Measurements from ENCODE around the gene AP2B1.
"Not testable (repeated sequence)": the region's sequence is repeated elsewhere in the genome, so short reads cannot be mapped to it uniquely, and the experiment has no call there.

The AP2B1 gene

DNA sequence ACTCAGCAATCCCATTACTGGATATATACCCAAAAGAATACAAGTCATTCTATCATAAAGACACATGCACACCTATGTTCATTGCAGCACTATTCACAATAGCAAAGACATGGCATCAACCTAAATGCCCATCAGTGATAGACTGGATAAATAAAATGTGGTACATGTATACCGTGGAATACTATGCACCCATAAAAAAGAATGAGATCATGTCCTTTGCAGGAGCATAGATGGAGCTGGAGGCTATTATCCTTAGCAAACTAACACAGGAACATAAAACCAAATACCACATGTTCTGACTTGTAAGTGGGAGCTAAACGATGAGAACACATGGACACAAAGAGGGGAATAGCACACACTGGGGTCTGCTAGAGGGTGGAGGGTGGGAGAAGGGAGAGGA, 116.2 kb downstream of the AP2B1 start:
- DNase-seq = not testable (repeated sequence)

DNA sequence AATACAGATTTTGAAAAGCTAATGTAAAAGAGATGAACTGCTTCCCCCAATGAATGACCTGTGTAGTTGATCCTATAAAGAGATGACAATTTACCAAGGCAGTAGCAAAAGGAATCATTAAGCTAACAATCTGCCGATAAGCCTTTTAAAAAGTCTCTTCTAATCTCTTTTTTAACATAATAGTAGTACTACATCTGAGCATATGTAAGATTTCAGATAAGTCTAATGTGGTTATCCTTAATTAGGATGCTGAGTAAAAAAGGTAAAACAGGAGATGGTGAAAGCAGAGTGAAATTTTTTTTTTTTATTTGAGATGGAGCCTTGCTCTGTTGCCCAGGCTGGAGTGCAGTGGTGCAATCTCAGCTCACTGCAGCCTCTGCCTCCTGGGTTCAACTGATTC, 118.1 kb downstream of the AP2B1 start:
- no peak for DNase-seq

DNA sequence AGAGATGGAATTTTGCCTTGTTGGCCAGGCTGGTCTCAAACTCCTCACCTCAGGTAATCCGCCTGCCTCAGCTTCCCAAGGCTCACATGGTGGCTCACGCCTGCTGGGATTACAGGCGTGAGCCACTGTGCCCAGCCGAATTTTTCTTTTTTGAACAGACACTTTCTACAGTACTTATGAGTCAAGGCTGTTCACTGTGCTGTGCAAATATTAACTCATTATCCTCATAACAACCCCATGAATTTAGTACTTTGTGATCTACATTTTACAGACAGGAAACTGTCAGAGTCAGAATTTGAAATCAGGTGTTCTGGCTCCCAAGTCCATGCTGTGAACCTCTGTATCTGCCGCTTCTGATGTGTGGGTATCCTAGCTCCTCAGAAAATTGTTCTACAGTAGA, 118.6 kb downstream of the AP2B1 start:
- DNase-seq = no peak

DNA sequence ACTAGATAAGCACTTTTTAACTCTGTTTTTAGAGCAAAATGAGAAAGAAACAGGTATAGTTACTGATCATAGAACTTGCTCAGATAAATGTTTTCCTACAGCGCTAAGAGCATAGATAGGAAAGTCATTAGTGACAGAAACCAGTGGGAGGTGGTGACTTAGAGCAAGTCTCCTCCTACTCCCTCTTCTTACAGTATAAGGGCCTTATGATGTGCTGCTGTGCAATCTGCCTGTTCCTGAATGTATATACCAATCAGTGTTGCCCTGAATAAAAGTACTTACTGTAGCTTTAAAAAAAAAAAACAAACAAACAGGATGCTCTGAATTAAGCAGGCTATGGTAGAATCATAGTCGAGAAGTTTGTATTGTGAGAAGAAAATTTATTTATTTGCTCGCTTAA, 121.0 kb downstream of the AP2B1 start:
- no peak for DNase-seq

DNA sequence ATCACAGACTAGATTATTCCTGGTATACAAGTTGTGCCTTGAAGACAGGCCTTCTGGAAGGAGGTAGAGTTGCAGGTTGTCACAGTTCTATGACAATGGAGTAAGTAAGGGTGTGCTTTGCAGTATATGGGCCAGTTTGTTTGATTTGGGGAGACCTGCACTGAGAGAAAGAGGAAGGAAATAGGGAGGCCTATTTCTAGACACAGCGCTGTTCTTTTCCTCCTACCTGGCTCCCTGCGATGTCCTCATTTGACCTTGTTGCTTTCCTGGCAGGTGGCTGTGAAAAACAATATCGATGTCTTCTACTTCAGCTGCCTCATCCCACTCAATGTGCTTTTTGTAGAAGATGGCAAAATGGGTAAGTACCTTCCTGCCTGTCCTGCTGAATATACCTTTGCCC, 121.8 kb downstream of the AP2B1 start:
- no peak for DNase-seq

DNA sequence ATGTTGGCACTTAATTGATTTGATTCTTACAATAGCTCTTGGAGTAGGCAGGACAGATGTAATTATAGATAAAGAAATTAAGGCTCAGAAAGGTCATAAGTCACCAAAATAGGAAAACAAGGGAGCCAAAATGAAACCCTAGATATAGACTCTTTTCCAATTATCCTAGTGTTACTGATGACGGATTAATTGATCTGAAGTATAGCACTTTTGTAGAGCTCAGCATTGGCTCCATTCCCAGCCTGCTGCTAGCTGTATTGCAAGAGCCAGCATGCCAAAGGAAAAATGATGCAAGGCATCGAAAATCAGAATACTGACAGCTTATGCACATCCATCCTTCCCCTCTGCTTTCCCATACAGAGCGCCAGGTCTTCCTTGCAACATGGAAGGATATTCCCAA, 122.8 kb downstream of the AP2B1 start:
- no peak for DNase-seq

DNA sequence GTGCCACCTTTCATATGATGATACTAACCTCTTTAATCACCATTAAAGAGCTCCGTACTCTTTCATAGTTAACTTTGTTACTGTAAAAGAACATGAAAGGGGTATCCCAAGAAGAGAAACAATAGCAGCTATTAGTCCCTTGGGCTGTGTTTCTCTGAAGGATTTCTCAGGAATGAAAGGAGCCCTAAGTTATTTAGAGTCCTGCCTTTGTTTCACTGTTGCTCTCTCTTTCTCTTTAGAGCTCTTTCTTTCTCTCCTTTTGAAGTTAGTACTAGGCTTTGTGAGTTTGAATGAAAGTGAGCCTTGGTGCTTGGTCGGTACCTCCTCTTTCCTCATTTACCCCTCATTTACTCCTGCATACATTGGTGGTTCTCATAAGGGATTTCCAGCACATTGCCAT, 123.8 kb downstream of the AP2B1 start:
- DNase-seq = no peak

DNA sequence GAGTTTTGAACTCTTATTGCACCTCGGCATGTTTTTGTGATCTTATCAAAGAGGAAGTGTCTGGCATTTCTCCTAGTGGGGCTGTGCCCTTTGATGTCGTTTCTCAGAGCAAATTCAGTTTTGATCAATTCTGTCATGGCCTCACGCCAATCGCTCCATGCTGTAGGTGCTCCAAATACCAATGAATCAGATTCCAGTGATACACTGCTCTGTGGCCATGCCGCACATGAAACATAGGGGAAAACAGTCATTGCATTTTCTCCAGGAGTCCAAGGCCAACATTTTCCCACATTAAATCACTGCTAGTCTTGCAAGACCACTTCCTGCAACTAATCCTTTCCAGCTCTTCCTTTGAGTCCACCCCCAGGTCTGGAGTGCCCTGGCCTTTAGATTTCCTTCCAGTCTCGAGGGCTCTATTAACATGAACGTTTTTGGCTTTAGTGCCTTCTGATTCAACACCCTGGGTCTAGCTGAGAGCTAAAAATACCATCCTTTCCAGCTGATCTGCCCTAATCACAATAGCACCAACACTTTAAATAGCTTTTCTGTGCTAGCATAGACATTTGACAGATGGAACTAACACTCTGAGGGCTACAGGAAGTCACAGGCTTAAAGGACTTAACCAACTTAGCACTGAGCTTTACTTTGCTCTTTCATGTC, 126.1 kb downstream of the AP2B1 start:
- no peak for DNase-seq

DNA sequence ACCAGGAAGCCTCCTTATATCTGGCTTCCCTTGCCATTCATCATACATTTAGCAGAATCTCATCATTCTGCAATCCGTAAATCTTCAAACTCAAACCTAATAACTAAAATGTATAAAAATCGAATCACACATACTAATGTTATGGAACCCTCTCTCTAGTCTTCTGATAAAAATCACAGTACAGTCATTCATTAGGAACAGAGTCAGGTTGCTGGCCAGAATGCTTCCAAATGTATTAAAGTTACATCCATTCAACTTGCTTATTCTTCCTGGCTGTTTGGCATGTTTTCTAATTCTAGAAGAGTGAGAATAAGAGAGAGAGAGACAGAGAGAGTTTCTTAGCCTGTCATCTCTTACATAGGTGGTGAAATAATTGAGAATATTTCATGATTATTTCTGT, 127.9 kb downstream of the AP2B1 start:
- no peak for DNase-seq

DNA sequence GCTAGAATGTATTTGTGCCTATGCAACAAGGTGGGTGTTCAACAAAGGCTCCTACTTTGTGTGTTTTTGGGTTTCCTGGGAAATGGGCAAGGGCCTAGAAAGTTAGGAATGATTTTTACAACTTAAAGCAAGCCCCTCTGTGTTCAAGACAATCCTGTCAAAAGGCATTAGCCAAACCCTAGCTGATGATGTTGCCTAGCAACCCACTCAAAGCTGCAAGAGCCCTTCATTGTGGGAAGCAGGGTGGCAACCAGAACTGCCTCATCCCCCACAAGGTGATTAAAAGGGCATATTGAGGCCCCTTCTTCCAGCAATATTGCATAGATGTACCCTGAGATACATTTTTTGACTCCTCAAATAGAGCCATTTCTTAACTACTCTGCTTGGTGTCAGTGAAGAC, 128.3 kb downstream of the AP2B1 start:
- DNase-seq = no peak

DNA sequence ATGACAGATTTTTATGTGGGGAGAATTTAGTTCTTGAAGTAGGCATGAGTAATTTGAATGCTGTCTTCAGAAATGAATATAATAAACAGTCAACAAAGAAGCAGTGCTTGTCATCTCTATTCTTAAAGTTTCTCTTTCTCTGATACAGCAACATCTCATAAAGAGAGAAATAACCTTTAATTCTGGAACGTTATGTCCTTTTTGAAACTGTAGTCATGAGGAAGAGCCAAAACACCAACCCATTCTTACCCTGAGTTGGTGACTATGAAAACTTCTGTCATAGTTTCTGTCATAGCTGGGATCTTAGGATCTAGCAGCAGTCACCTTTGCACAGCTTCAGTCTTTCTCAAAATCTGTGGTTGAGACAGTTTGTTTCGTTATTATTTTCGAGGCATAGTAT, 129.1 kb downstream of the AP2B1 start:
- no peak for DNase-seq

DNA sequence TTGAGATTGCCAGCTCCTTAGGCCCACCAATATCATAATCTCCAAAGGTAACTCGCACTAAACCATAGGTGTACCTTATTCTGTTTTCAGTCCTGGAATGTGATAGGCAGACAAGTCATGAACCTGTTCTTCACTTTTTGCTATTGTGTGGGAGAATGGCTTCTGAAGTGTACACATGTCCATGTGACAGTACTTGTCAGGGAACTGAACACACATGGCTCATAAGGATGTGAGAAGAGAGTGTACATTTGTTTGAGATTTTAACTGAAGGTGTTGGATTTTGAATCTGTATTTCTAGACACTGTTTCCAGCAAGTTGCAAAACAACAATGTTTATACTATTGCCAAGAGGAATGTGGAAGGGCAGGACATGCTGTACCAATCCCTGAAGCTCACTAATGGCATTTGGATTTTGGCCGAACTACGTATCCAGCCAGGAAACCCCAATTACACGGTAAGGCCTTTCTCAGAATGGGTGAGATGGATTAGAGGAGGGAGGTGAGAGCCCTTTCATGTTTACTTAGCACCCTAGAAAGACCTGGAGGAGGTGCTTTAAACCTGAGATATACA, 129.9 kb downstream of the AP2B1 start:
- DNase-seq = no peak

DNA sequence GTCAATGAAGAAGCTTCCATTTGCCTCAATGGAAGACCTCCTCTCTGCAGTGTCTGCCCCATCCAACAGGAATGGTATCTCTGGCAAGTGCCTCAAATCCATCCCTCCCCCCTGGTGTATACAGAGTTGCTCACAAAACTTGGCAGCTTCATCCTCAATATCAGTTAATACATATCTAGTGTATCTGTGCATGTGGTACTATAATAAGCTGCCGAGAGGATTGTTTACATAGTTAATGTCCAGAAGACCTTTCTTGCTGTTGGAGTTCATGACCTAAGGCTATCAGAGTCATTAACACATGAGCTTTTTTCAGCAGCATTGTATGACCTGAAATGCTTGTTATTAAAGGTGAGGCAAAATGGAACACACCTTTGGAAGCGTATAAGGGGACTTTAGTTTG, 130.4 kb downstream of the AP2B1 start:
- DNase-seq = no peak

DNA sequence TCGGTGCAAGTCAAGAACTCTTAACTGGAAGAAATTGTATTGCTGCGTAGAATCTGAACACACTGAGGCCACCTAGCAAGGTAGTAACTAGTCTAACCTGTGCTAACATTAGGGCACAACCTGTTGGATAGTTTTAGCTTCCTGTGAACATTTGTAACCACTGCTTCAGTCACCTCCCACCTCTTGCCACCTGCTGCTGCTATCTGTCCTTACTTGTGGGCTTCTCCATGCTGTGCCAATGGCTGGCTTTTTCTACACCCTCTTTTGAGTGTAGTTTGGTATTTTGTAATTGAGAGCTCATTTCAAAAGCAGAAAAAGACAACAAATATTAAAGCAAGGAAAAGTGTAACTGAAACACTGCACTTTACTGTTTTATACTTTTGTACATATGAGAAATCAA, 136.6 kb downstream of the AP2B1 start:
- no peak for DNase-seq

DNA sequence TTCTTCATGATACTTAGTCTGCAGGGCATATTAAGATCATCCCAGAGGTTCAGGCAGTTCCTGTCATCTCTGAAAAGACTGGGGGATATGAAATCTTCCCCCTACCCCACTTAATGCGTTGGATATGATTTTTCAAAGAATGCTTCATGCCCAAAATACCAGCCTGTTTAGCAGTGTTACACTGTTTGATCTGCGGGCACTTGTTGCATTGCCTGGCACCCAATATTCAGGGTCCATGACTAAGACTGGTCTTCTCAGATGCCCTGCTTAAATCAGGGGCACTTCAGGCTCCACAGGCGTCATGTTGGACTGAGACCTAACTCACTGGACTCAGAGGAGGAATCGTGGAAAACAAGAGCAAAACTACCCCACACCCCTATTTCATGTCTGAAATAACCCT, 137.9 kb downstream of the AP2B1 start:
- no peak for DNase-seq

DNA sequence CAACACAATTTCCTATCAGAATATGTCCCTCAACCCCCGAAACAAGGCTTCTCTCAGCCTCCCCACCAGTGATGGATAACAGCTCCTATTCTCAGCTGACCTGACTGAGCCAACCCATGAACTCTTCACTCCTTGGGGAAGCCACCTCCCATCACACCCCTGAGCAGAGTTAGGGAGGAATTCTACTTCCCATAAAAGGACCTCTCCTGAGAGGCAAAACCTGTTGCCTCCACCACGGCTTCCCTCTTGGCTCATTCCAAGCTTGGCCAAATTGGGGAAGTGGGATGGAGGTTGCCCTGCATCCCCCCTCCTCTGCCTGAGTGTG, 138.6 kb downstream of the AP2B1 start:
- no peak for DNase-seq

DNA sequence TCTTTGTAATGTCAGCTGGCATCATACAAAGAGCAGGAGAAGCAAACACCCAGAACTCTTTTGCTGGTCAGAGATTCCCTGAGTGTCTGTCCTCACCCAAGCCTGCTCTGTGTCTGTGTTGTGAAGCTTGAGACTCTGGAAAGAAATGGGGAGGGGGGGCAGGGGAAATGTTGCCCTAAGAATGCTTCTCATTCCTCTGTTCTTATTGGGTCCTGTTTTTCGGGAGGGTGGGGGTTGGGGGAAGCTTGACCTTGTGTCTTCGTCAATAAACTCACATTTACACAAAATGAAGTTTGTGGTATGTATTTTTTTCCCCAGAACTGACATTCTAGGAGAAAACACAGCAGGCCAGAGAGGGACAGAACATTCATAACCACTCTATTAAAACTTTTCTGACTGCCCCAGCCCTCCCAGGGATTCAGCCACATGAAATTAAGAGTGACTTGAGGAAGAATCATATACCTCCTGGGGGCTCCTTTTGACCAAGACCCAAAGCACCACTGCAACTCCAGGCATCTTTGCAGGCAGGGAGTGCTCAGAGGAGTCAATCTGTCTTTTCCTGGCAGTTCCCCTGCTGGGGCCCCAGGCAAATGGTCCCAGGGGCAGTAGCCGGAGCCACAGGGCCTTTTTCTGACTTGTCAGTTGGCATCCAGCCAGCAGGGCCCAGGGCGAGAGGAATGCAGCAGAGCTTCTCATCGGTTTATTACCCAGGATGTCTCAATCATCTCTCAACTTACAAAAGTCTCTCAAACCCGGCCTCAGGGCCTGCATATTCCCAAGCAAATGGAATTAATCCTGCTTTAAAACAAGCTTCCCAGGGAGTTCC, 139.2 kb downstream of the AP2B1 start:
- no peak for DNase-seq

DNA sequence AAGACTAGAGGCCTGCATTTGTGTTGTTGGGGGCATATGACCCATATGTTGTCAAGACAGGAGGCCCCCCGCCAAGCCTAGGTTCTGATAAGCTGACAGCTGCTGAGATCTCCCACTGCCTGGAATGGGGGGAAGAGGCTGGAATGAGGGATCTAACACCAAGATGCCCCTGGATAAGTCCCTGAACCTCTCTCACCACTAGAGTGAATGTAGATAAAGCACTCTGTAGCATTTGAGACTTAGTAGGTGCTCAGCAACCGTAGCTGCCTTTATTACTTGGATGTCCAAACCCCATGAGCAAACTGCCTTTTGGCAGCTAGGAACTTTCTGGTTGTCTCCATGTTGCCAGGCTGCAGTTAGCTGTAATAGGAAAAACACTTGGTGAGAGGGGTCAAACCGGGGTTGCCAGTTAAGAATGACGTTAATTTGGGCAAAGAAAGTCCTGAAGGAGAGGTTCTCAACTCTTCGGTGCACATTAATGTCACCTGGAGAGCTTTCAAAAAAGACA, 139.9 kb downstream of the AP2B1 start:
- DNase-seq = no peak

DNA sequence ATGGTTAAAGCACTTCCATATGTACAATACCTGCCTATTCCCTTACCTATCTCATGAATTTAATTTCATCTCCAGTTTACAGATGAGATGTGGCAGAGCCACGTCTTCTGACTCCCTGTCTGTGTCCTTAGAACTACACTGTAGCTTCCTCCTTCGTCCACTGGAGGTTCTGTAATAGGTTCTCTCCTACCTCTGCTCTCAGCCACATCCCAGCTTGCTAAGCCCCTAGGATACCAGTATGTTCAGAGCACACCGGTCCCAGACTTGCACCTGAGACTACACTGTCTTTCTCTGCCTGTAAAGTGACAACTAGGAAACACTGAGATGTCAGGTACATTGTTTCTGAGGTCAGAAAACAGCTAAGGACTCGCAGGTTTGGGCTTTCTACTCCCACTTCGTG, 140.5 kb downstream of the AP2B1 start:
- no peak for DNase-seq

DNA sequence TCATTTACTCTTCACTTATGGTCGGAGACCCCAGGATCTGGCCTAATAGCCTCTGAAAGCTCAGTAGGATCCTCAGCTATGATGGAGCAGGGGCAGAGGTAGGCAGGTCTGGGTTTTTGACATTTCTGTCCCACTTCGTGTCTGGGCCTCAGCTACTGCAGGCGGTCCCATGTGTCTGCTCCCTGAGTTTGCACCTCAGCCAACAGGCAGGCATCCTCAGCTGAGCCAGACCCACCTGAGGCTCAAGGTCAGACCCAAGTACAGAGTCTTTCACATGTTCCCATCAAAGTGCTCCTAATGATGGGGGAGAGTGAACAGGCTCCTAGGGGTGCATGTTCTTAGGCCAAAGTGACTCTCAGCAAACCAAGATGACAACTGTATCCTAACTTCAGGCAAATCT, 141.4 kb downstream of the AP2B1 start:
- DNase-seq = no peak

DNA sequence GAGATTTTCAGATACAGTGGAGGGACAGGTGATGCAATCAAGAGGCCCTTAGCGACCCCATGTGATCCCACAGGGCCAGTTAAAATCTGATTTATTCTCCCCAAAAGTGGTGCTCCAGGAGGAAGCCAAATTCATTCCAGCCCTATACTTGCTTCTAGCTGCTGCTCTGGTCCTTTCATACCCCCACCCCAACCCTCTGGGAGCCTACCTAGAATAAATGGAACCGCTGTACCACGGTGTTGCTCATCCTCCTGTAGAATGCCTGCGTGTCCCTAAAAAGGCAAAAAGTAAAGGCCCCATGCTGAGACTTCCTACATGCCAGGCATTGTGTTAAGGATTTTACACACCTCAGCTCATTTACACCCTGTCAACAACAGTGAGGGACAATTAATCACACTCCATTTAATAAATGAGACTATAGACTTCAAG, 142.3 kb downstream of the AP2B1 start:
- no peak for DNase-seq

DNA sequence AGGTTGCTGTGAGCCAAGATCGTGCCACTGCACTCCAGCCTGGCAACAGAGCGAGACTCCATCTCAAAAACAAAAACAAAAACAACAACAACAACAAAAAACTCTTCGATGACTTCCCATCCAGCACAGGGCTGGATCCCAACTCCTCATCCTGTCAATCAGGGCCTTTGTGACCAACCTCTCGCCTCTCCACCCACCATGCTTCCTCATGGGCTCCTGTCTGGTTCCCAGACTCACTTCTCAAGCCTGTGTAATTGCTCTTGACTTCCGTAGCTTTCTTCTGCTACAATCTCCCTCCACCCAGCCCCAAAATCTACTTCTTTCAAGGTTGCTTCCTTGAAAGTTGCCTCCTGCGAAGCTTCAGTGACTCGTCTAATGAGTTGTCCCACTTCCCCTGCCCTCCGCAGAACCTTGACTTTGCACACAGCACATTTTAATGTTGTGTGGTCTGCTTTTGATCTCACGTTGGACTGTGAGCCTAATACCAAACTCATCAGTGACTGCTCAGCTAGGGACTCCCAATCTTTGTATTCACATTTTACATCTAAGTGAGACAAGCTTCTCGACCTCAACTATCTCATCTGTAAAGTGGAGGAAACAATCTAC, 143.4 kb downstream of the AP2B1 start:
- DNase-seq = no peak

DNA sequence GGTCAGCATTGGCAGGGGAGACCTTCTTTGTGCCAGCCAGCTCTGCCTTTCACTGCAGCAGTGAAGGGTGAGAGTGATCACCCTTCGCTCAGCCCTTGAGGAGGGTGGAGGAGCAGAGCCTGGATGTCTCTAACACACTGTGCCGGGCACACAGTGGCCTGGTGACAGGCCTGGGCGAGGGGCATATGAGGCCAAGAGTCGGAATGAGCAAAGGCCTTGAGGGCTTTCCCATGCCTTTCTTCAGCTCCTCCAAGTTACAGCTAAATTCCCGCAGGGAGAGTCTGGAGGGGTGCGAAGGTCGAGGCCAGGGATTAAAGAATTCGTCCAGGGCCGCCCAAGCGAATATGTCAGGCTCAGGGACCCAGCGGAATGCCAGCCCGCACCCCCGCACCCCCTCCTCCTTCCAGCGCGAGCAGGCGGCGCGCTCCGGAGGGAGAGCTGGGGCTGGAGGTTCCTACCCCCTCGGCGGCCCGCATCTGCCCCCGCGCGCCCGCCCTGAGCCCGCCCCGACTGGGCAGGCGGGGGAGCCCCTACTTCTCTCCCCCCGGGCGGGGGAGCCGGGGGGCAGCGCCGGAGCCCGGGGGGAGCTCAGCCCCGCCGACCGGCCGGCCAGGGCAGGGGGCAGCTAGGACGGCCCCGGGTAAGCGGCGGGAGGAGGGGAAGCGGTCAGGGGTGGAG, 144.3 kb downstream of the AP2B1 start, which contains the start of gene RASL10B:
Gene RASL10B (plus strand): TSS at position 401 of the 678 bp plus-strand sequence. CDS start 3,546 bp downstream, outside the sequence.
- DNase-seq = peak; percentile 37

Data from central memory CD4-positive, alpha-beta T cell (primary cell).